ENCODE data around the gene FANCE. TPM values are rescaled to one million over a fixed set of nuclear protein-coding genes. Genes with fewer than 3 reads are reported as not detected.
A peak's percentile ranks its signal among the peaks of the same experiment; 100 is the strongest.

The FANCE gene
- total RNA-seq, 1 donor from 2014 or later: 9.3 TPM

- peaks cover 72% of the 10 kb centered on the region for H3F3A ChIP-seq (ENCODE audit: low read depth)
- no peaks in the 10 kb centered on the region for H3K36me3 ChIP-seq
- peak overlapping the region; percentile 93 for H3K4me3 Mint-ChIP-seq
- H3K27ac ChIP-seq: peak overlapping the region; percentile 44
- H3K36me3 Mint-ChIP-seq: peaks cover 31% of the 10 kb centered on the region
- no peak for DNase-seq (ENCODE audit: low spot score)
- no peaks in the 10 kb centered on the region for H3K9me3 ChIP-seq (ENCODE audit: low read depth)
- peak overlapping the region; percentile 84 for H3K27ac Mint-ChIP-seq
- peaks cover 45% of the 10 kb centered on the region for H3K79me2 ChIP-seq (ENCODE audit: low read depth)
- peak overlapping the region; percentile 99 for H3K4me2 ChIP-seq
- H3K4me3 ChIP-seq: peak overlapping the region; percentile 81
- H4K20me1 ChIP-seq (ENCODE audit: low read depth): peaks cover 60% of the 10 kb centered on the region
- peaks cover 13% of the 10 kb centered on the region for H3K27me3 Mint-ChIP-seq (ENCODE audit: insufficient read depth, low read depth)
- H3K27me3 ChIP-seq: peaks cover 6% of the 10 kb centered on the region
- no peak overlapping the region for H2AFZ ChIP-seq (replicated peaks)
- no peaks in the 10 kb centered on the region for H3K9me3 Mint-ChIP-seq
- peak overlapping the region; percentile 94 for H3K9ac ChIP-seq
- peaks cover 19% of the 10 kb centered on the region for H3K4me1 ChIP-seq
- no peak for TF ChIP-seq CTCF (IDR thresholded peaks at IDR 0.05)
- TF ChIP-seq EZH2phosphoT487 (IDR thresholded peaks at IDR 0.05): no peak
- TF ChIP-seq EZH2 (IDR thresholded peaks at IDR 0.05): no peak
- H3K4me1 Mint-ChIP-seq: peaks cover 32% of the 10 kb centered on the region
Measured at GRCh38 chr6:35469751-35470662, 17.9 kb downstream of the FANCE start.

DNA sequence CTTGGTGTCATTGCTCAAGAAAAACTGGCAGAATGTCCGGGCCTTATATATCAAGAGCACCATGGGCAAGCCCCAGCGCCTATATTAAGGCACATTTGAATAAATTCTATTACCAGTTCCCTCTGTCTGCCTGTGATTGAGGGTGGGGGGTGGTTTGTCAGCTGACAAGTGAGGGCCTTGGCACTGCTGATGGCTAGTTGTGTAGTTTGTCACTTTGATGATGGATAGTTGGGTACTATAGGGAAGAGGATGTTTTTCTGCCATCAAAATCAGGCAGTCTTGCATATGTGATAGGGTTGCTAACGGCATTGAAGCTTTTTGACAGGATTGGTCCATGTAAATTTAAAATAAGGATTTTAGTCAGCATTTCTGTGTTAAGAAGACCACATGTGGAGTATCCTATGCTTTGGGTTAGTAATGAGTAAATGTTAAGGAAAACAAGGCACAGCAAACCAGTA lies 18.6 kb downstream of the FANCE start:
- TF ChIP-seq CTCF (IDR thresholded peaks at IDR 0.05): no peak
- TF ChIP-seq EZH2 (IDR thresholded peaks at IDR 0.05): no peak
- H3K4me1 ChIP-seq: peaks cover 19% of the 10 kb centered on the region
- Mint-ChIP-seq H3K27ac (no peak overlapping the region), H3K4me3 (peak overlapping the region; percentile 93), H3K27me3 (ENCODE audit: insufficient read depth, low read depth) (peaks cover 13% of the 10 kb centered on the region), H3K4me1 (peaks cover 32% of the 10 kb centered on the region), H3K36me3 (peaks cover 31% of the 10 kb centered on the region), H3K9me3 (no peaks in the 10 kb centered on the region)
- no peak for DNase-seq (ENCODE audit: low spot score)
- no peak overlapping the region for H2AFZ ChIP-seq (replicated peaks)
- H3K4me2 ChIP-seq: peak overlapping the region; percentile 99
- H3F3A ChIP-seq (ENCODE audit: low read depth): peaks cover 73% of the 10 kb centered on the region
- no peak overlapping the region for H3K9ac ChIP-seq
- no peaks in the 10 kb centered on the region for H3K36me3 ChIP-seq
- peaks cover 60% of the 10 kb centered on the region for H4K20me1 ChIP-seq (ENCODE audit: low read depth)
- H3K4me3 ChIP-seq: peak overlapping the region; percentile 81
- peaks cover 45% of the 10 kb centered on the region for H3K79me2 ChIP-seq (ENCODE audit: low read depth)
- H3K9me3 ChIP-seq (ENCODE audit: low read depth): no peaks in the 10 kb centered on the region
- peaks cover 6% of the 10 kb centered on the region for H3K27me3 ChIP-seq
- no peak overlapping the region for H3K27ac ChIP-seq

GRCh38 chr6:35471836-35472345 lies 19.8 kb downstream of the FANCE start:
- H3K36me3 Mint-ChIP-seq: peaks cover 31% of the 10 kb centered on the region
- DNase-seq (ENCODE audit: low spot score): no peak
- H3K79me2 ChIP-seq (ENCODE audit: low read depth): peaks cover 45% of the 10 kb centered on the region
- no peaks in the 10 kb centered on the region for H3K9me3 ChIP-seq (ENCODE audit: low read depth)
- H3K4me3 ChIP-seq: no peak overlapping the region
- H3K9me3 Mint-ChIP-seq: no peaks in the 10 kb centered on the region
- peak overlapping the region; percentile 38 for H3K4me3 Mint-ChIP-seq
- H3K4me2 ChIP-seq: peak overlapping the region; percentile 99
- H3K4me1 Mint-ChIP-seq: peaks cover 35% of the 10 kb centered on the region
- peaks cover 80% of the 10 kb centered on the region for H3F3A ChIP-seq (ENCODE audit: low read depth)
- peaks cover 19% of the 10 kb centered on the region for H3K4me1 ChIP-seq
- H3K36me3 ChIP-seq: no peaks in the 10 kb centered on the region
- no peak overlapping the region for H3K9ac ChIP-seq
- no peak for TF ChIP-seq EZH2phosphoT487 (IDR thresholded peaks at IDR 0.05)
- no peak for TF ChIP-seq EZH2 (IDR thresholded peaks at IDR 0.05)
- TF ChIP-seq CTCF (IDR thresholded peaks at IDR 0.05): no peak
- H3K27ac Mint-ChIP-seq: peak overlapping the region; percentile 72
- H3K27ac ChIP-seq: peak overlapping the region; percentile 59
- H4K20me1 ChIP-seq (ENCODE audit: low read depth): peaks cover 60% of the 10 kb centered on the region
- H3K27me3 Mint-ChIP-seq (ENCODE audit: insufficient read depth, low read depth): peaks cover 13% of the 10 kb centered on the region
- peaks cover 6% of the 10 kb centered on the region for H3K27me3 ChIP-seq
- no peak overlapping the region for H2AFZ ChIP-seq (replicated peaks)

Data from neural progenitor cell (in vitro differentiated cells).